Gastrocnemius medialis (tissue), 4 donors: Measurements from ENCODE around the gene ENOX1.

ENCODE experiments used
- CTCF ChIP-seq, 5 experiments: fragments of 450-650 bp in 3 of 5; fragments of 200-600 bp in 2 of 5; sonication (generic) in 2 of 5; IDR thresholded peaks in 4 of 5; conservative IDR thresholded peaks in 1 of 5; 1 replicate in 4 of 5; 2 replicates in 1 of 5; pipeline ENCODE4 v1.5.1; 2016 to 2019; ENCODE audit warnings: antibody characterized with exemption in 5 of 5, mild to moderate bottlenecking in 3 of 5, moderate library complexity in 3 of 5
- POLR2A ChIP-seq, 2 donors: fragments of 450-650 bp; IDR thresholded peaks; one replicate each; pipeline ENCODE4 v1.6.1; 2017; ENCODE audit warnings: antibody characterized with exemption in 2 of 2, mild to moderate bottlenecking in 2 of 2, moderate library complexity in 2 of 2

GRCh38 chr13:43799191-43799590 lies 12.4 kb upstream of the ENOX1 start:
- TF ChIP-seq CTCF (IDR thresholded peaks at IDR 0.05 in 4 of 5, conservative IDR thresholded peaks at IDR 0.05 in 1 of 5) (no peak), POLR2A (IDR thresholded peaks at IDR 0.05) (no peak)
